RWPE1 (cell line): ENCODE measurements around the gene ZNF511.

ENCODE experiments used
- CTCF ChIA-PET: fragments of 350-600 bp; sonication (Branson Sonifier 250); formaldehyde crosslinking; extraction: SDS; loops from one replicate; lab custom pipeline; 2021; lab: Yijun Ruan, JAX
- POLR2A ChIA-PET: fragments of 400-600 bp; formaldehyde crosslinking; extraction: SDS; loops from one replicate; lab custom pipeline; 2020; ENCODE audit warnings: antibody characterized with exemption; ENCODE audit not compliant: low non-redundant PET; lab: Yijun Ruan, JAX
- DNase-seq: peaks from one replicate; pipeline ENCODE4 v3.0.0; 2012; ENCODE audit warnings: low spot score
- H3K27ac ChIP-seq: fragments of 450-650 bp; 2 replicates; pipeline ENCODE4 v1.5.1; 2017
- TF ChIP-seq, protein P1 (sequence below): fragments of 450-650 bp; conservative IDR thresholded peaks from 2 replicates; pipeline ENCODE4 v1.5.1; 2017; ENCODE audit warnings: low read depth, mild to moderate bottlenecking

ZNF511 gene

DNA sequence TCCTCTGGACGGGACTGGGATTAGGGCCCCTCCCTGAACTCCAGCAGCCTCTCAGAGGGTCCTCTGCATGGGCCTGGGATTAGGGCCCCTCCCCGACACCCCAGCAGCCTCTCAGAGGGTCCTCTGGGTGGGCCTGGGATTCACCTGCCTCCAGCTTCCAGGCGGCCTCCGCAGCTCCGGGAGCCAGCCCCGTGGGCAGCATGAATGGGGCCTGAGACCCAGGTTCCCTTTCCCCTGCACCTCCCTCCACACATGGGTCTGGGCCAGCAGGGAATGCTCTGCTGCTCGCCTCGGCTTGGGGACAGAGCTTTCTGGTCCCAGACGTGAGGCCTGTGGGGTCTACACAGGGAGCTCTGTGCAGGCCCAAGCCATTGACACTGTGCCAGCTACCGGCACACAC, 5.5 kb upstream of the ZNF511 start:
- TF ChIP-seq, protein P1, sequence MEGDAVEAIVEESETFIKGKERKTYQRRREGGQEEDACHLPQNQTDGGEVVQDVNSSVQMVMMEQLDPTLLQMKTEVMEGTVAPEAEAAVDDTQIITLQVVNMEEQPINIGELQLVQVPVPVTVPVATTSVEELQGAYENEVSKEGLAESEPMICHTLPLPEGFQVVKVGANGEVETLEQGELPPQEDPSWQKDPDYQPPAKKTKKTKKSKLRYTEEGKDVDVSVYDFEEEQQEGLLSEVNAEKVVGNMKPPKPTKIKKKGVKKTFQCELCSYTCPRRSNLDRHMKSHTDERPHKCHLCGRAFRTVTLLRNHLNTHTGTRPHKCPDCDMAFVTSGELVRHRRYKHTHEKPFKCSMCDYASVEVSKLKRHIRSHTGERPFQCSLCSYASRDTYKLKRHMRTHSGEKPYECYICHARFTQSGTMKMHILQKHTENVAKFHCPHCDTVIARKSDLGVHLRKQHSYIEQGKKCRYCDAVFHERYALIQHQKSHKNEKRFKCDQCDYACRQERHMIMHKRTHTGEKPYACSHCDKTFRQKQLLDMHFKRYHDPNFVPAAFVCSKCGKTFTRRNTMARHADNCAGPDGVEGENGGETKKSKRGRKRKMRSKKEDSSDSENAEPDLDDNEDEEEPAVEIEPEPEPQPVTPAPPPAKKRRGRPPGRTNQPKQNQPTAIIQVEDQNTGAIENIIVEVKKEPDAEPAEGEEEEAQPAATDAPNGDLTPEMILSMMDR: no peak
- H3K27ac ChIP-seq: no peak overlapping the region
- CTCF ChIA-PET: interaction anchor here (0.6 kb wide), 1 partner anchor 254 kb away, joined by 3 read pairs; no protein-coding TSS in a partner anchor
- POLR2A ChIA-PET: no interaction called here
- no peak for DNase-seq

DNA sequence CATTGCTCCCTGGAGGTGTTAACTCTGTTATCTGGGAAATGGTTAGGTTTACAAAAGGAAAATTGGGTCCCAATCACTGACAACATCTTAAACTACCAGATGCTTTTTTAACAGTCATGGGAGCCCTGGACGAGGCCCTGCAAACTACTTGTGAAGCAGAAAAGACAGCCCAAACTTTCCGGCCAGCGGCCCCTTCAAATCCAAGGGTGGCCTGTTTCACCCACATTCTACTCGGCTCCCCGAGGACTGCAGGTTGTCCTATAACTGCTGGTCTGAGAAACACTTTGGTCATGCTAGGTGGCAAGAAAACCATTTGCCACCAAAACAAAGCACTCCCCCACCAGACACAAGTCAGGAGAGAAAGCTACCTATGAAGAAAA, 2.6 kb upstream of the ZNF511 start:
- POLR2A ChIA-PET: no interaction called here
- CTCF ChIA-PET: interaction anchor here (1.2 kb wide), 1 partner anchor 24 kb away, joined by 4 read pairs; no protein-coding TSS in a partner anchor
- H3K27ac ChIP-seq: peak overlapping the region; percentile 92; the same call in 1 of the 2 replicates
- TF ChIP-seq, protein P1: no peak
- DNase-seq: no peak

DNA sequence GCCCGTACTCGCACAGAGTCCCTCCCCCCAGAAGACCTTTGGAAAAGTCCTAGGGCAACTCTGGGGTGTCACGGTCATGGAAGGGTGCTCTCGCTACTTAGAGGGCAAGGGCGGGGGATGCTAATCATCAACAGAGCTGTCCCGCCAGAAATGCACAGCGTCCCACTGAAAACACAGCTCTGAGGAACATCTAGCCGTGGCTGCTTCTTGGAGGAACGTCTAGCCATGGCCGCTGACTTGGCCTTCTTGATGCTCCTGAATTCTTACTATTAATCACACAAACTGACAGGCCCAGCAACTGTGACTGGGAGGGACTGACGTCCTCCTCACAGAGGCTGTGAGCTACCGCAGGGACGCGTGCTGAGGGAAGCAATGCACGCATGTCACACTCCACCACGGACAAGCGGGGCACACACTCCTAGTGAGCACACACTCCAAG, 1.8 kb upstream of the ZNF511 start:
- ChIA-PET POLR2A (no interaction called here), CTCF (interaction anchor here (0.6 to 1.8 kb wide), 8 partner anchors 11 to 1070 kb away, joined by 3 to 14 read pairs (median 4); partner anchors contain the start of gene FUOM)
- DNase-seq: no peak
- TF ChIP-seq, protein P1: no peak
- H3K27ac ChIP-seq: peak overlapping the region; percentile 92

DNA sequence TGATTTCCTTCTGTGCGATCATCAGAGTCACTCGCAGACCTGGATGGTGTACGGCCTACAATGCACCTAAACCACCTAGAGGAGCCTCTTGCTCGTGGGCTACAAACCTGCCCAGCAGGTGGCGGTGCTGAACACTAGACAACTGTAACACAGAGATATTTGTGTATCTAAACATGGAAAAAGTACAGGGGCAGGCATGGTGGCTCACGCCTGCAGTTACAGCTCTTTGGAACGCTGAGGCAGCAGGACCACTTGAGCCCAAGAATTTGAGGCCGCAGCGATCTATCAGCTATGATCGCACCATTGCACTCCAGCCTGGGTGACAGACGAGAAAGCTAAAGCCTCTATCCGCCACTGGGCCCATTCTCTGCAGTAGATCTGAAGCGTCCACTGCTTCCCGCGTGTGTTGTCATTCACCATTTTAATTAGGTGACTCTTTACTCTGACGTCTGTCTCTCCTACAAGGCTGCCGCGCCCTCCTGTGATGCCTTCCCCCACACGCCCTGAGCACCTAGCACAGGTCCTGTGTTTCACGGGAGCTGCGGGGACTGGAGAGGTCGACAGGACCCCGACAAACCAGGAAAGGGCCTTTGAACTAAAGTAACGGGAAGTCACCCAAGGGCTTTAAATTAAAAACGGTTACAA, 816 bp upstream of the ZNF511 start:
- TF ChIP-seq, protein P1: peak; percentile 87
- POLR2A ChIA-PET: interaction anchor here (0.6 to 1.1 kb wide), 4 partner anchors 12 to 33 kb away, joined by 3 to 8 read pairs (median 4); partner anchors contain the start of gene ADAM8
- H3K27ac ChIP-seq: peak overlapping the region; percentile 92
- CTCF ChIA-PET: interaction anchor here (0.5 to 1.8 kb wide), 10 partner anchors 12 to 1070 kb away, joined by 3 to 14 read pairs (median 3); no protein-coding TSS in a partner anchor
- DNase-seq: peak; percentile 64

DNA sequence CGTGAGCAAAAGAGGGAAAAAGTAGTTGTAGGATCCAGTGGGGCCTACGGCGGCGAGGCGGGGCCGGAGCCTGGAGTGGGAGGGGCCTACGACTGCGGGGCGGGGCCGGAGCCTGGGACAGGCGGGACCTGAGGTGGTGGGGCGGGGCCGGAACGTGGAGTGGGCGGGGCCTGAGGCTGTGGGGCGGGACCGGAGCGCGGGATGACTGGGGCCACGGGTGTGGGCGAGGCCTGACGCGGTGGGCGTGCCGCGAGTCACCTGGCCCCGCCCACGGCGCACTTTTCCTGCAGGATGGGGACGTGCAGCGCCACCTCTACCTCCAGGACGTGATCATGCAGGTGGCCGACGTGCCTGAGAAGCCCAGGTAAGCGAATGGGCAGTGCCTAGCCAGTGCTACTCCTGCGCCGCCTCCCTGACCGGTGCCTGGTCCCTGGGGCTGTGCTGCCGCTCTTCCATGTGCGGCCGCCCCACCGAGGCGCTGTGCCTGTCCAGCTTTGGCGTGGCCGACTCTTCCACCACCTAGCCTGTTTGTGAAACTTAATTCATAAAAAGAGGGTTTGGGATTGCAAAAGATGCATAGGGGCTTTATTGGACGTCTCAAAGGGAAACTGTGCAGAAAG, 496 bp downstream of the ZNF511 start:
- POLR2A ChIA-PET: no interaction called here
- peak; percentile 96 for DNase-seq

More for the DNA sequence above, 496 bp downstream of the ZNF511 start:
- peak overlapping the region; percentile 92 for H3K27ac ChIP-seq
- CTCF ChIA-PET: interaction anchor here (0.9 kb wide), 1 partner anchor 31 kb away, joined by 3 read pairs; no protein-coding TSS in a partner anchor
- TF ChIP-seq, protein P1: no peak
